ENCODE data around the gene TSR1.

- TF ChIP-seq CTCF (IDR thresholded peaks at IDR 0.05) (no peak), POLR2A (IDR thresholded peaks at IDR 0.05) (no peak)
These were observed 10.2 kb upstream of the TSR1 start for GRCh38 chr17:2346475-2346874.

Measured in esophagus squamous epithelium (tissue), 4 donors.